HG03064 (cell line): ENCODE measurements around the gene KRTAP10-4.

Experiments used
- ATAC-seq: cut with Tn5 transposase; IDR thresholded peaks from one replicate; pipeline ENCODE4 v1.9.1; 2021; ENCODE audit warnings: low read depth; ENCODE audit not compliant: unreplicated experiment

KRTAP10-4 gene

DNA sequence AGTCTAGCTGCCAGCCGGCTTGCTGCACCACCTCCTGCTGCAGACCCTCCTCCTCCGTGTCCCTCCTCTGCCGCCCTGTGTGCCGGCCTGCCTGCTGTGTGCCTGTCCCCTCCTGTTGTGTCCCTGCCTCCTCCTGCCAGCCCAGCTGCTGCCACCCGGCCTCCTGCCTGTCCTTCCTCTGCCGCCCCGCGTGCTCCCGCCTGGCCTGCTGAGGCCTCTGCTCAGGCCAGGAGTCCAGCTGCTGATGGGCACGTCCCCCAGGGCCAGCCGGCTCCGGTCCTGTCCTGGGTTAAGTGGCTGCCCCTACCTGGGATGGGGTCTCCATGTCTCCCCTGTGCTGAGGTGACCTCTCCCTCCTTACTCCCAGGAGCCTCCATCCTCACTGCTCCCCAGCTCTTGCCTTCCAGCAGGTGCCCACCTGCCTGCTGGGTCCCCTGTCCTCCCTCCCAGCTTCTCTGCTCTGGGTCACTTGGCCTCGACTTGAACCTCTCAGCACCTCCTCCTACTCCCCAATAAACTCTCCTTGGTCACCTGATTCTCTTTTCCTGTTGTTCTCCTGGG, 39.2 kb downstream of the KRTAP10-4 start:
- no peak for ATAC-seq

DNA sequence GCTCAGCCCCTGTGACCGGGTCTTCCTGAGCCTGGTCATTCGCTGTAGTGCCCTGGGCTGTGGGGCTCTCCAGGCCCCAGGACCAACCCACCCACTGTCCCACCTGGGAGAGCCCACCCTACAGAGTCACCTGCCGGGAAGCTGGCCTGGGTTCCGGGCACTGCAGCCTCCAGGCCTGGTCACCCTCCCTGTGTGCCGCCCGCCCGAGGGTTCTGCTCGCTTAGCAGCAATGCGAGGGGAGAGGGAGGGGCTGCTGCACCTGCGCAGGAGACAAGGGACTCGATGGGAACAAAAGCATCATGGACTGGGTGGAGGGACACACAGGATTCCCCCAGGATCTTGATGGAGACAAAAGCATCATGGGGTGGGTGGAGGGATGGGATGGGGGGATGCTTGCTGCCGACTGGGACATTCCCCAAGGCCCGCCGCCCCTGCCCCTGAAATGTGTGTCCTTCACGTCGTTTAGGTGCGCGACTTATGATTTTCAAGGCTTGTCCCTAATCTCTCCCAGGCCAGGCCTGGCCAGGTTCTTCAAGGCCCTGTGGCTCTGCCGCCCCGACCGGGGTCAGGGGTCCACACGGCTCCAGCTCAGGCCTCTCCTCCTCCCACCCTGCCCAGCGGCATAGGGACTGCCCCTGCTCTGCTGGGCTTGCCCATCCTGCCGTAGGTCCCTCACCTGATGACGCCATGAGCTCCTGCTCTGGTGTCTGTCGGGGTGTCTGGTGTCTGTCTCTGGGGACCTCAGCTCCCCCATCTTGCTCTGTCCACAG, 40.0 kb downstream of the KRTAP10-4 start:
- no peak for ATAC-seq

DNA sequence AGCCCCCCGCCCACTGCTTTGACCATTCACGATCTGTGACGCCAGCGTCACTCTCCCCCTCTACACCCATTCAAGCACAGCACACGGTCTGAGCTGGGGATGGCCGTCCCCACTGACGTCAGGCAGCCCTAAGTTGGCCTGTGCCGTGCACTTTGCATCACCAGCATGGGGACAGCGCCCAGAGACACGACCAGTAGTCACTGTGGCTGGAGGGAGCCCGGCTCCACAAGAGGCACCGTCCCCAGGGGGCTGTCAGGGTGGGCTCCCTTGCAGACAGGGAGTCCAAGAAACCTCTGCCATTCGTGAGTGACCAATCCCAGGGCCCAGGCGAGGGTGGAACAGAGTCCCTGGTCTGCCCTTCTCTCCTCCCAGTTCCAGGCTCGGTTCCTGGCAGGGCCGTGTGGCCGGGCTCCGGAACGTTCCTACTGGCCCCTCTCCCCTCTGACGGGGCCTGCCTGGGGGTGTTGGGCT, 40.7 kb downstream of the KRTAP10-4 start:
- no peak for ATAC-seq

DNA sequence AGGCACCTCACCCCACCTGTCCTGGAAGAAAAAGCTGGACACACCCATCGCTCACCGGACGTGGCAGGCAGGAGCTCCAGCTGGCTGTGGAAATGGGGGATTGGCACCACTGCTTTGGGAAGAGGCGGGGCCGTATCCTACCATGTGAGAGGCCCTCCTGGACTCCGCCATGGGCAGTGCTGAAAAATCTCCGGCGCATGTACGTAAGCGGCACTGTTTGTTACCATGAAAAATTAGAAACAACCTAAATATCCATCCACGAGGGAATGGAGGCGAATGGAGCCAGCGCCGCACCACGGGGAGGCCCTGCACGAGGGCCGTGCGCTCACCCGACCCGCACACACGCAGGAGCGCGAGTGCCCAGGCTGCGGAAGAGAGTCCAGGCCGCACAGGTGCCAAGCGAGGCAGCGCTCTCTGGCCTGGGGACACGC, 41.4 kb downstream of the KRTAP10-4 start:
- no peak for ATAC-seq

DNA sequence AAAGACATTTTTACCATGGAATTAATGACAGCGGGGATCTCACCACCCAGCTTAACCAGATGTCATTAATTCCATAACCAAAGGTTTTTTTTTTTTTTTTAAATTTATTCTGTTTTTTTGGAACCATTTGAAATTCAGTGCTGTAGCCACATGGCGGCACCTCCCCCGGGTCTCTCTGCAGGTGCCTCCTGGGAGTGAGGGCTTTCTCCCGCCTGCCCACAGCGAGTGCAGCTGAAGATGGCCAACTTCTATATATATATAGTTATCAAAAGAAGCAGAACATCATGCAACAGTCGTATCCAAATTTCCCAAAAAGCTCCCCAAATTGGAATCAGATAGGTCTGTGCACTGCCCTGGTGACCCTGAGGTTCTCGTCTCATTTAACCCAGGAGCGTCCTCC, 41.9 kb downstream of the KRTAP10-4 start:
- no peak for ATAC-seq

DNA sequence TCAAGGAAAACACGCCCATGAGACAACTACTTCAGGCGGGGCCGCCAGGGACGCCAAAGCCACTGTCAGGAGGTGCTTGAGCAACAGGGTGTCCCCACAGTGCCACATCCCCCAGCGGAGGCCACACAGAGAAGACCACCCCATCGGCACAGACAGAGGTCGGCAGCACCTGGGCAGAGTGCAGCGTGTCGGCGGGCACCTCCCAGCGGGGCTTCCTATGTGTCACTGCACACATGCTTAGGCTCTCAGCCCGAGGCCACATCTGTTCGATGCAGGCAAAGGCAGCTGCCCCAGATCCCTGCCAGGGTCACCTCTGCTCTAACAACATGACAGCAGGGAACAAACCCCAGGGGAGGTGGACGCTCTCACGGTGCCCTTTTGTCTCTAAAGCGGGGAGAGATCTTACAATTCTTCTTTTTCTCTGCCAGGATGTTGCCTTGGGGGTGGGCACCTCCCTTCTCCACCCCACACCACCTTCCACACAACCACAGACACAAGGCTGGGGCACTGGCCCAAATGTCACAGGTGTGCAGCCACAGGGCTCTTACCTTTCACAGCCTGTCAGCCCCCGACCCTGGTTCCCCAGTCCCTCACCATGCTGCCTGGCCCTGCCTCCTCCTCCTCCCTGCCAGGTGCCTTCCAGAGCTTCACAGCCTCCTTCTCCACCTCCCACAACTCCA, 42.5 kb downstream of the KRTAP10-4 start:
- no peak for ATAC-seq

DNA sequence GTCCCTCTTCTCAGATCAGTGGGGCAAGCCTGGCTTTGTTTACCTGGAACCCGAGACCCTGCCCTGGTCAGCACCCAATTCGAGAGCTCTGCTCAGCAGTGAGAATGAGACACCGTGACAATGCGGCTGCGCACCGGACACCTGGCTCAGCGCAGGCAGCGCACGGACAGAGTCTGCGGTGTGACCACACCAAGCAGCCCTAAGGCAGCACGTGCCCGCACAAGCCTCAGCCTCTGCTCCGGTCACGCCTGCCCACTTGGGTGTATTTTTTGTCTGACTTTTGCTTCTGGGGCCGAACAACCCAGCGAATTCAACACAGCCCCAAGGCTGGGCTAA, 43.0 kb downstream of the KRTAP10-4 start:
- ATAC-seq, result no peak

DNA sequence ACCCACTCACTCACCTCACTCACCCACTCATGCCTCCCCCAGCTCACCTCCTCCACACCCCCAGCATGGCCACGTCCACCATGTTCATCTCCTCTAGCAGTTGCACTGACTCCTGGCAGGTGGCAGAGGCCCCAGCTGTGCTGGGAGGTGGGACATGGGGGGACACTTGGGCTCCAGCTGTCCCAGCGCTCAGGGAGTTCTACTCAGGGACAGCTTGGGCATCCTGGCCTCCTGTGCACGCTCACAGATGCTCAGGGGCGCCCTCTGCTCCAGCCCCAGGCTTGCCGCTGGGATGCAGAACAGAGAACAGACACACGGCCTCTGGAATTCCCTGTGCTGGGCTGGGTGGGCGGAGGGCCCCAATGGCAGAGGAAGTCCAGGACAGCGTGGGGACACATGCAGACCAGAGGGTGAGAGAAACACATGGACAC, 43.6 kb downstream of the KRTAP10-4 start:
- no peak for ATAC-seq

DNA sequence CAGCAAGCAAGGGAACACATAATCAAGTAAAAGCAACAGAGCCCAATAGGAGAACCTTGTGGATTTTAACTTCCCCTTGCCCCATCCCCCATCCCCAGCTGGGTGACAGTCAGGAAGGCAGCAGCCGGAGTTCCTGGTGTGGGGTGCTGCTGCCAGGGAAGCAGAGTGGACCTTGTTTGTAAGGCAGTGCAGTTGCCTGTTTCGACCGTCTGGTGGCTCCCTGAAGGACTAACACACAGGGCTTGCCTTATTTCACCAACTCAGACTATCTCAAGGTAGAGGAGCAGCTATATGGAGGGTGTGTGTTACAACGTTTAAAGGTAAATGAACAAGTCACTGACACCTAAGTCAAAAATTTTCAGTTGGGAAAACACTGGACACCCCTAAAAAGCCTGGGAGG, 45.0 kb downstream of the KRTAP10-4 start:
- no peak for ATAC-seq

DNA sequence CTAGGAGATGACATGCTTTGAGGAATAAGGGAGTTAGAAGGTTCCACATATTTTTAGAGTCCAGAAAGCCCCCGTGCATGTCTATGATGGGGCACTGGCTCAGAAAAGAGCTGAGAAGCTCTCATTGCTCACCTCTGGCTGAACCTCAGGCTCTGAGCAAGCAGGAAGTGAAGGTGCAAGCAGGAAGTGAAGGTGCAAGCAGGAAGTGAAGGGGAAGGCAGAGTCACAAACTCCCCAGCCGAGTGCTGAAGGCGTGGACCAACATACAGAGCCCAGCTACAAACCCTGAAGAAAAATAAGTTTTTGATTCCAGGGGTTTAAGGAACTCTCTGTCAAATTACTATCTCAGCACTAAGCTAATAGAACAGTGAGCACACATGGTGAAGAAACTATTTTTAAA, 45.4 kb downstream of the KRTAP10-4 start:
- no peak for ATAC-seq

DNA sequence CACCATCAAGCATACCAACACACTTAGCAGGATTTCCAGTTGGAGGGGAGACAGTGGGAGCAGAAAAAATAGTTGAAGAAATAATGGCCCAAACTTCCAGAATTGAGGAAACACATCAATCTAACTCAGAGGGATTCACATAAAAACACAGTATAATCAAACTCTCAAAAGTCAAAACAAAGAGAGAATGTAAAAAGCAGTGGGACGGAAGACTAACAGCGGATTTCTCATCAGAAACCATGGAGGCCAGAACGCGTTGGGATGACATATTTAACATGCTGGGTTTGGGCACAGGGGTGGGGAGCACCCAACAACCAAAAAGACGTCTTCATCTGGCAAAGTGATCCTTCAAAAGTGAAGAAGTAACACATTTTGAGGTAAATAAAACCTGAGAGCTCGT, 46.4 kb downstream of the KRTAP10-4 start:
- no peak for ATAC-seq

DNA sequence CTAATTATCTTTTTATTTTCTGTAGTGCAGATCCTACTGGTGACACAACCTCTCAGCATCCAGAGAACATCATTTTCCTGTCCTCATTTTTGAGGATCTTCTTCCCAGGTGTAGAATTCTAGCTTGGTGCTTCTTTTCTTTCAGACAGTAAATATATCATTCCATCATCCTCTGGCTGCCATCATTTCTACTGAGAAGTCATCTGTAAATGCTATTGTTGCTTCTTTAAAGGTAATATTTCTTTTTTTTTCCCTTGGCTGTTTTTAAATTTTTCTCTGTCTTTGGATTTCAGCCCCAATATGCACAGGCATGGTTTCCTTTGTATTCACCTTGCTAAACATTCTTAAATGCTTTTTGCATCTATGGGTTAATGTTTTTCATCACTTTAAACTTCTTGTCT, 50.0 kb downstream of the KRTAP10-4 start:
- ATAC-seq, result no peak
